ENCODE results near the gene ROBO1. TPM values are rescaled to one million over a fixed set of nuclear protein-coding genes. Genes with fewer than 3 reads are reported as not detected.

ROBO1 gene
- polyA plus RNA-seq, 1 donor (not counting 4 experiments of a cell fraction or from before 2014, with no cell fraction given) = 27.1 TPM

- Histone ChIP-seq H3K9me1 (ENCODE audit: control insufficient read depth, extremely low read depth, insufficient read depth, low read length) (no peaks in the 10 kb centered on the region), H3K27me3 (ENCODE audit: control insufficient read depth, extremely low read depth, insufficient read depth, low read length) (no peaks in the 10 kb centered on the region), H3K4me2 (ENCODE audit: control insufficient read depth, extremely low read depth, insufficient read depth, low read depth, low read length) (no peak overlapping the region), H4K20me1 (ENCODE audit: control insufficient read depth, extremely low read depth, insufficient read depth, low read length) (no peaks in the 10 kb centered on the region), H3K9me3 (ENCODE audit: control insufficient read depth, low read depth, low read length) (no peaks in the 10 kb centered on the region), H3K79me2 (ENCODE audit: control insufficient read depth, insufficient read depth, low read length) (no peaks in the 10 kb centered on the region), H3K9ac (ENCODE audit: control insufficient read depth, extremely low read depth, insufficient read depth, low read length) (no peak overlapping the region), H3K4me3 (ENCODE audit: control insufficient read depth in 2 of 3, extremely low read depth in 1 of 3, insufficient read depth in 2 of 3, low read depth in 1 of 3, low read length in 3 of 3) (no peak overlapping the region), H3K4me1 (ENCODE audit: control insufficient read depth, extremely low read depth, insufficient read depth, low read length) (peaks cover 9% of the 10 kb centered on the region), H3K36me3 (ENCODE audit: control insufficient read depth in 2 of 2, extremely low read depth in 1 of 2, insufficient read depth in 2 of 2, low read length in 2 of 2) (no peaks in the 10 kb centered on the region), H3K27ac (ENCODE audit: control insufficient read depth, insufficient read depth, low read length) (no peak overlapping the region), H2AFZ (ENCODE audit: control insufficient read depth, low read length) (no peak overlapping the region)
- dilution Hi-C loops (cut with MboI; ENCODE audit: extremely low pct_ligation_motif_present, low sequenced_read_pairs) = no loop called here
- no peak for DNase-seq (ENCODE audit: low read depth, low spot score)
- FAIRE-seq = no peak
- TF ChIP-seq EZH2 (IDR thresholded peaks at IDR 0.05; ENCODE audit: low read length) (no peak), CTCF (optimal IDR thresholded peaks at IDR 0.05 in 1 of 3, IDR thresholded peaks at IDR 0.05 in 1 of 3, conservative IDR thresholded peaks at IDR 0.05 in 1 of 3; ENCODE audit: extremely low read depth in 1 of 3, insufficient read depth in 2 of 3, low read length in 3 of 3) (no peak)
Measured at GRCh38 chr3:79170021-79170420, 597.8 kb downstream of the ROBO1 start.

GRCh38 chr3:79167651-79168416, 600.0 kb downstream of the ROBO1 start:
- no peaks in the 10 kb centered on the region for H4K20me1 ChIP-seq (ENCODE audit: control insufficient read depth, extremely low read depth, insufficient read depth, low read length)
- H3K27me3 ChIP-seq (ENCODE audit: control insufficient read depth, extremely low read depth, insufficient read depth, low read length) = no peaks in the 10 kb centered on the region
- H3K9ac ChIP-seq (ENCODE audit: control insufficient read depth, extremely low read depth, insufficient read depth, low read length) = no peak overlapping the region
- H3K9me1 ChIP-seq (ENCODE audit: control insufficient read depth, extremely low read depth, insufficient read depth, low read length) = no peaks in the 10 kb centered on the region
- no peak overlapping the region for H3K27ac ChIP-seq (ENCODE audit: control insufficient read depth, insufficient read depth, low read length)
- no peaks in the 10 kb centered on the region for H3K9me3 ChIP-seq (ENCODE audit: control insufficient read depth, low read depth, low read length)
- FAIRE-seq (peak; percentile 85), DNase-seq (ENCODE audit: low read depth, low spot score) (peak; percentile 13)
- H3K4me2 ChIP-seq (ENCODE audit: control insufficient read depth, extremely low read depth, insufficient read depth, low read depth, low read length) = peak overlapping the region; percentile 39
- no peak overlapping the region for H3K4me3 ChIP-seq (ENCODE audit: control insufficient read depth in 2 of 3, extremely low read depth in 1 of 3, insufficient read depth in 2 of 3, low read depth in 1 of 3, low read length in 3 of 3)
- no peaks in the 10 kb centered on the region for H3K79me2 ChIP-seq (ENCODE audit: control insufficient read depth, insufficient read depth, low read length)
- no peak for TF ChIP-seq EZH2 (IDR thresholded peaks at IDR 0.05; ENCODE audit: low read length)
- no peak for TF ChIP-seq CTCF (optimal IDR thresholded peaks at IDR 0.05 in 1 of 3, IDR thresholded peaks at IDR 0.05 in 1 of 3, conservative IDR thresholded peaks at IDR 0.05 in 1 of 3; ENCODE audit: extremely low read depth in 1 of 3, insufficient read depth in 2 of 3, low read length in 3 of 3)
- dilution Hi-C loops (cut with MboI; ENCODE audit: extremely low pct_ligation_motif_present, low sequenced_read_pairs) = no loop called here
- no peak overlapping the region for H2AFZ ChIP-seq (ENCODE audit: control insufficient read depth, low read length)
- peaks cover 9% of the 10 kb centered on the region for H3K4me1 ChIP-seq (ENCODE audit: control insufficient read depth, extremely low read depth, insufficient read depth, low read length)
- H3K36me3 ChIP-seq (ENCODE audit: control insufficient read depth in 2 of 2, extremely low read depth in 1 of 2, insufficient read depth in 2 of 2, low read length in 2 of 2) = no peaks in the 10 kb centered on the region
